ENCODE results near the gene DCUN1D1.

The DCUN1D1 gene

GRCh38 chr3:182954553-182955235, 25.6 kb downstream of the DCUN1D1 start:
- Histone ChIP-seq H3K4me3 (IDR thresholded peaks at IDR 0.05; ENCODE audit: insufficient read depth, low read depth, low read length) (no peak overlapping the region), H3K9ac (no peak overlapping the region), H3K4me2 (no peak overlapping the region), H2AFZ (ENCODE audit: low read depth) (no peak overlapping the region), H3K27ac (no peak overlapping the region), H4K20me1 (ENCODE audit: insufficient read depth) (no peaks in the 10 kb centered on the region), H3K4me1 (ENCODE audit: low read depth, poor library complexity, severe bottlenecking) (no peaks in the 10 kb centered on the region), H3K27me3 (ENCODE audit: insufficient read depth, low read depth) (no peaks in the 10 kb centered on the region), H3K79me2 (ENCODE audit: insufficient read depth, low read depth) (no peaks in the 10 kb centered on the region), H3K36me3 (ENCODE audit: insufficient read depth) (no peaks in the 10 kb centered on the region)
- no peak for TF ChIP-seq CTCF (conservative IDR thresholded peaks at IDR 0.05; ENCODE audit: low read depth, low read length)

GRCh38 chr3:182949688-182950087, 30.6 kb downstream of the DCUN1D1 start:
- H3K27me3 ChIP-seq (ENCODE audit: insufficient read depth, low read depth): no peaks in the 10 kb centered on the region
- H3K9ac ChIP-seq: no peak overlapping the region
- peaks cover 4% of the 10 kb centered on the region; the same call in 1 of the 2 replicates for H3K36me3 ChIP-seq (ENCODE audit: insufficient read depth)
- no peak overlapping the region for H3K27ac ChIP-seq
- H4K20me1 ChIP-seq (ENCODE audit: insufficient read depth): no peaks in the 10 kb centered on the region
- no peak for TF ChIP-seq CTCF (conservative IDR thresholded peaks at IDR 0.05; ENCODE audit: low read depth, low read length)
- H3K4me3 ChIP-seq (IDR thresholded peaks at IDR 0.05; ENCODE audit: insufficient read depth, low read depth, low read length): no peak overlapping the region
- H2AFZ ChIP-seq (ENCODE audit: low read depth): no peak overlapping the region
- no peak overlapping the region for H3K4me2 ChIP-seq
- no peaks in the 10 kb centered on the region for H3K79me2 ChIP-seq (ENCODE audit: insufficient read depth, low read depth)
- no peaks in the 10 kb centered on the region for H3K4me1 ChIP-seq (ENCODE audit: low read depth, poor library complexity, severe bottlenecking)

GRCh38 chr3:182948305-182948704, 32.0 kb downstream of the DCUN1D1 start:
- Histone ChIP-seq H3K9ac (no peak overlapping the region), H3K4me3 (IDR thresholded peaks at IDR 0.05; ENCODE audit: insufficient read depth, low read depth, low read length) (no peak overlapping the region), H3K79me2 (ENCODE audit: insufficient read depth, low read depth) (no peaks in the 10 kb centered on the region), H3K27ac (no peak overlapping the region), H3K36me3 (ENCODE audit: insufficient read depth) (peaks cover 4% of the 10 kb centered on the region; the same call in 1 of the 2 replicates), H4K20me1 (ENCODE audit: insufficient read depth) (no peaks in the 10 kb centered on the region), H3K27me3 (ENCODE audit: insufficient read depth, low read depth) (no peaks in the 10 kb centered on the region), H3K4me1 (ENCODE audit: low read depth, poor library complexity, severe bottlenecking) (no peaks in the 10 kb centered on the region), H3K4me2 (no peak overlapping the region), H2AFZ (ENCODE audit: low read depth) (no peak overlapping the region)
- TF ChIP-seq CTCF (conservative IDR thresholded peaks at IDR 0.05; ENCODE audit: low read depth, low read length): no peak

- peaks cover 4% of the 10 kb centered on the region; the same call in 1 of the 2 replicates for H3K36me3 ChIP-seq (ENCODE audit: insufficient read depth)
- no peaks in the 10 kb centered on the region for H3K27me3 ChIP-seq (ENCODE audit: insufficient read depth, low read depth)
Observed at GRCh38 chr3:182947888-182948287, 32.5 kb downstream of the DCUN1D1 start.

More at GRCh38 chr3:182947888-182948287, 32.5 kb downstream of the DCUN1D1 start:
- Histone ChIP-seq H3K4me1 (ENCODE audit: low read depth, poor library complexity, severe bottlenecking) (no peaks in the 10 kb centered on the region), H3K9ac (no peak overlapping the region), H3K4me2 (no peak overlapping the region), H3K79me2 (ENCODE audit: insufficient read depth, low read depth) (no peaks in the 10 kb centered on the region), H3K27ac (no peak overlapping the region), H2AFZ (ENCODE audit: low read depth) (no peak overlapping the region), H4K20me1 (ENCODE audit: insufficient read depth) (no peaks in the 10 kb centered on the region), H3K4me3 (IDR thresholded peaks at IDR 0.05; ENCODE audit: insufficient read depth, low read depth, low read length) (no peak overlapping the region)
- no peak for TF ChIP-seq CTCF (conservative IDR thresholded peaks at IDR 0.05; ENCODE audit: low read depth, low read length)

Data from KMS-11 (cell line).